Suprapubic skin (tissue), 3 donors: ENCODE results near the gene CTNNA3.

ENCODE experiments used
- CTCF ChIP-seq, 2 donors: fragments of 200-600 bp in 1 of 2; fragments of 450-650 bp in 1 of 2; sonication (generic) in 1 of 2; IDR thresholded peaks; one replicate each; pipeline ENCODE4 v1.5.1; 2016 to 2019; ENCODE audit warnings: antibody characterized with exemption in 2 of 2, mild to moderate bottlenecking in 1 of 2, moderate library complexity in 1 of 2
- EP300 ChIP-seq: sonication (generic); formaldehyde crosslinking; IDR thresholded peaks from one replicate; pipeline ENCODE4 v1.6.1; 2017; ENCODE audit warnings: antibody characterized with exemption

GRCh38 chr10:66025186-66025585, 1670.8 kb downstream of the CTNNA3 start:
- TF ChIP-seq EP300, result no peak
- TF ChIP-seq CTCF (IDR thresholded peaks at IDR 0.05), result no peak
